ENCODE measurements around the gene RTN4R.
"Not testable (repeated sequence)": the region's sequence is repeated elsewhere in the genome, so short reads cannot be mapped to it uniquely, and the experiment has no call there.

The RTN4R gene

DNA sequence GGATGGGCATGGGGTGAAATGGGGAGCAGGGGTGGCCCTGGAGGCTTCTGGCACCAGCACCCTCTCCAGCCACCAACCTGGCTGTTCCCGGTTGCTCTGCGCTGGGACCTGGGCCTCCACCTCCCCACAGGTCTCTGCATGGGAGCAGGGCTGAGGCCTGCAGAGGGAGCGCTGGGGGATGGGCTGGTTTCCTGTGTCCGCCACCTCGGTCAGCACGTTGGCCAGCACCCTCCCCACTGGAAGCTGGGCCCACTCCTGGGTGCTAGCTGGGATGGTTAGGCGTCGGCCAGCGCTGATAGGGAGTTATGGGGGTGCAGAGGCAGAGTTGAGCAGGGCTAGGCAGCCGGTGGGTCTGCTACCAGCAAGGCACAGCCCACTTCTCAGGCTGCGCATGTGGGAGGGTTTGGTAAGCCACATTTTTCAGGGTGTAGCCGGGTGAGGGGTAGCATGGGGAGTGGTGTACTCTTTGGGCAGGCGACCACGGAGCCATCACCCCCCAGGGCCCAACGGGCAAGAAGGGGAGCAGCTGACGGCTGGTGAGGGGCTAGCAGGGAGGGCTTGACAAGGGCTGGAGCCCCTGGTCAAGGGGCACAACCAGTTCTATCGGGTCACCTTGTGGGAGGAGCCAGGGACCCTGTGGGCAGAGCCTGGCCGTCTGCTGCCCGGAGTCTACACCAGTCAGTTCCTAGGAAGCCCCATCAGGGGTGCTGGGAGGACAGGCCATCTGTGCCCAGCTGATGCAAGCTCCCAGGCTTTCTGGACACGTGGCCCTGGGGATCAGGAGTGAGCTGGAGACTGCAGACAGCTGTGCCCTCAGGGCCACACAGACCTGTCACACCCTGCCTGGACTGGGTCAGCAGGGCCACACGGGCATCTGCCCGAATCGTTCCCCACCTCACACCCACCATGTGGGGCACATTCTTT, 2.3 kb upstream of the RTN4R start:
- FAIRE-seq: not testable (repeated sequence)

DNA sequence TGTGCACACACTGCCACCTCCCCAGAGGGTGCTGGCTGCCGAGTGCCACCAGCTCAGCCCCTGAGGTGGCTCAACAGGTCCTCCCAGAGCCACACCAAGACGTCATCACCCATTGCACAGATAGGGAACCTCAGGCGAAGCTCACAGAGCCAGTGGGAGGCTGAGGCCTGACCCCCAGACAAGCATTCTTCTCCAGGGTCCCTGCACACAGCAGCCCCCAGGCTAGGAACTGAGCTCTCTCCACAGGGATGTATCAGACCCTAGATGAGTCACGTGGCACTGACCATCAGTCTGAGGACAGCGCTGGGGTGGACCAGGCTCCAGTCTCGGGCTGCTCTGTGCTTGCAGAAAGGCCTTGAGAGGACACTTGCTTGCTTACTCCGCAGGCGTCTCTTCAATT, 1.6 kb upstream of the RTN4R start:
- not testable (repeated sequence) for FAIRE-seq

DNA sequence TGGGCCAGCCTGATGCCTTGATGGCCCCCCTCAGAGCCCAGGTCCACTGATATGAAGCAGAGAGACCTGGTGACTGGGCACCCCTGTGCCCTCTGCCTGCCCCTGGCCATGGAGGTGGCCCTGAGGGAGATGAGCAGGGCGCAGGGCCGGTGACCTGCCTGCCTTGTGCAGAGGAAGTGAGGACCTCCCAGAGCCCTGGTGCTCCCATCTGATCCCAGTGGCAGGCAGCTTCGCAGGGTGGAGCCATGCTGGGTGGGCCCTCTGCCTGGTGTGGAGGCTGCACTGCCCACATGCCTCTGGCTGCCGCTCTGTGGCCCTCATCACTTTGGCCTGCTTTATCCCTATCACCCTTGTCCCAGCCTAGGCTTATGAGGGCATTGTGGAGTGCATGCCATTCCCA, 1.1 kb upstream of the RTN4R start:
- not testable (repeated sequence) for FAIRE-seq

DNA sequence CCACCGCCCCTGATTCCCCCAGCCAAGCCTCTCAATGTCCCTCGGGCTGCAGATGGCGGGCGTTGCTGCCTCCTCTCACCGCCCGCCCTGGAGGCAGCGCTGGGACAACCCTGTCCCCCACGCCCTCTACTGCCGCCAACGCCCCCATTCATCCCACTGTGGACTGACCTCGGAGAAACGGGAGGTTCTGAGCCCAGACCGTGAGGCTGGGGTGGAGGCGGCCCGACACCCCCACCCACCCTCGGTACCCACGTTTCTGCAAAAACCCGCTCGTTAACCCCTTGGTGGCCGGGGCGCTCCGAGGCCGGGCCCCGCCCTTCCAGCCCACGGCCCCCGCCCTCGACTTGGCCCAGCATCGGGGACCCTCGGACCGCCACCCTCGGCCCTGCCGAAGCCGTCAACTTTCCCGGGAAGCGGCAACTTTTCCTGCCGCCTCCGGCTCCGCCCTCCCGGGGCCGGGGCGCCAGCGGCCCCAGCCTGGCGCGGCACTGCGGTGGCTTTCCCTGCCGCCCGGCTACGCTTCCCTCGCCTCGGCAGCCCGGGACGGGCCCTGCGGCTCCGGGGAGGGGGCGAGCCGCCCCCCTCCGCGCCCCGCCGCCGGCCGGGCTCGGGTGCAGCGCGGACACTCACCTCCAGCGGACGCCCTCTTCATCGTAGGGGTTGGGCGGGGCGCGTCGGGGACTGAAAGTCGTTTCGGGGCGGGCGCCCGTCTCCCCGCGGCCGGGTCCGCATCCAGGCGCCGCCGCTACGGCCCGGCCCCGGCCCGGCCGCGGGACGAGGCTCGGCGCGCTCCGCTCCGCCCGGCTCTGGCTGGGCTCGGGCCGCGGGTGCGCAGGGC, 458 bp downstream of the RTN4R start:
- no peak for FAIRE-seq

DNA sequence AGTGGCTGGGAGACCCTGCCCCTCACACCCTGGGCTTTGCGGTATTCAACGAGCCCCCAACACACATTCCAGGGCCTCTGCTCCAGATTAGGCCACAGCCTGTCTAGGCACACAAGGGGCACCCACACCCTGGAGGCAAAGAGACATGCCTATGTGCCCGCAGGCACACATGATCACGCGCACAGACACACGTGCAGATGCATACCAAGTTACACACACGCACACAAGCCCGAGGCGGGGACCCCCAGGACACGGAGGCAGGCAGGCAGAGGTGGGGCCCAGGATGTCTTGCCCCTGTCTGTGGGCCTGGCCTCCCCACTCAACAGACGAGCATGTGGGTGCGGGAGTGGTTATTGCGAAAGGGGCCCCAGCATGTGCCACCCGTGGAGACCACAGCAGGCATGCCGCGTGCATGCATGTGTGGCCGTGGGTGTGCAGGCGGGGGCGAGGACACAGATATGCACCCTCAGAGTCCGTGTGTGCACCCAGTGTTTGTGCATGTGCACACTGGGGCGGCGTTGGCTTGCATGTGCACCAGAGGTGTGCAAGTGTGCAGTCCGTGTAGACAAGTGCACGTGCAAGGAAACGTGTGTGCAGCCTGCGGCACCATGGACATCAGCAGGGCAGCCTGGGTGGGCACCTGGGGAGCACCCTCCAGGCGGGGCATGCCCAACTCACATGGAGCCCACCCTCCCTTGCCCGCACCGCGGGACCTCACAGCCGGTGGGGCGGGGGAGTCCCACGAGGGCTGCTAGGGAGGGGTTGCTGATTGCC, 1.3 kb downstream of the RTN4R start:
- FAIRE-seq: not testable (repeated sequence)

DNA sequence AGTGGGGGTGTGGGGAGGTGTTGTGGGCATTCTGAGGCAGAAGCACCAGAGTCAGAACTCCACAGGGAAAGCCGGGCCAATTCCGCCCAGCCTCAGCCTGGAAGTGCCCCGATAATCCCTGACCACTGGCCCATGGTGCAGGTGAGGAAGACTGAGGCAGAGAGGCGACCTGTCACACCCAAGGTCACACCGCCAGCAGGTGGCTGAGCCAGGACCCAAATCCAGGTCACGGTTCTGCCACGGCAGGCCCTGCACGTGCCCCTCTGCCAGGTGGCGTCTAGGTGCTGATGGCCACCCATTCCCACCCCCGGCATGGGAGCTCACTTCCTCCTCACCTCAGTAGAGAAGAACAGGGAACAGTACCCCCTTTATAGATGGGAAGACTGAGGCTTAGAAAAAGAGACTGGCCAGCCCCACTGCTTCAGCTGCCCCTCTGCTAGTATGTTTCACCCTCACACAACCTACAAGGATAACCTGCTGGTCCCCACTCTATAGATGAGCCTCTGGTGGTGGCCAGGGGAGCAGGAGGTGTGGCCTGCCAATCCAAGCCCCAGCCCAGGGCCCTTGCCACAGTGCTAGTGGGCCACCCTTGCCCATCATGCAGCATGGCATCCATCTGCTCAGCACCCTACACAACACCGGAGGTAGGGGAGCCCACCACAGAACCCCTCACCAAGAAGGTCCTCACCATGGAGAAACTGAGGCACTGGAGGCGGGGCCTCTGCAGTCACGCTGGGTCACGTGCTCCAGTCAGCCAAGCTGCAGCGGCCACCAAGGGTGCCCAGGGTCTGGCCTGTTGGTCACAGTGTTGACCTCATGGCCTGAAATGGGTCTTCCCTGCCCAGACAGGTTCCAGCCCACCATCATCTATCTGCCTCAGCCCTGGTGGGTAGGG, 2.1 kb downstream of the RTN4R start:
- FAIRE-seq: not testable (repeated sequence)

DNA sequence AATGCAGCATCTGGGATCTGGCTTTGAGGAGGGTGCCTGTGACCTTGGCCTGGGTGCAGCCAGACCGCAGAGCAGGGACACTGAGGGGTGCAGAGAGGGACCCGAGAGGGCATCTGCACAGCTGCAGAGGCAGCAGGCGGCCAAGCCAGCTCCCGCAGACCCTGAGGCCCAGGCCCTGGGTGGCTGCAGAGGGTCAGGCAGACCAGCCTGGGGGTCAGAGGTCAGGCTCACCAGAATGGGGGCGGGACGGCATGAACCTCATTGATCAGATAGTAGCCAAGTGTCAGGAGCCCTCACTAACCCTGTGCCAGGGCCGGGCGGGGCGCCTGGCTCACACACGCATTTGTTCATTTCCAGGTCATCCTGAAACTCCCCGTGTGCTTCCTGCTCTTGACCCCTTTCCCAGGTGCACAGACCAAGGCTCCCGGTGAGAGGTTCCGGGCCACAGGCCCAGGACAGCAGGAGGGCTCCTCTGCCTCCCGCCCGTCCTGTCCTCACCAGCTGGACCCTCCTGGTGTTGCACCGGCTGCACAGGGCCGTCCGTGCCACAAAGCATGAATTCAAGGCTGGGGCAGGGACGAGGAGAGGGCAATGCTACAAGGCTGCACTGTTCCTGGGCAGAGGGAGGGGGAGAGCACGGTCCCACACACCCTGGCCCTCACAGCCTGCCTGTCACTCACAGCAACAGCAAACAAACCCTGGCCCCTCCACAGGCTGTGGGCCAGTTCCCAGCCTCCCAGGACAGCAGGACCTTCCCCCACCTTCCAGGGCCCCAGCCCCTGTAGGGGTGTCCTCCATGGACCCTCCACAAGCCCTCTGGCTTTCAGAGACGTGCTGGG, 3.3 kb downstream of the RTN4R start:
- no peak for FAIRE-seq

DNA sequence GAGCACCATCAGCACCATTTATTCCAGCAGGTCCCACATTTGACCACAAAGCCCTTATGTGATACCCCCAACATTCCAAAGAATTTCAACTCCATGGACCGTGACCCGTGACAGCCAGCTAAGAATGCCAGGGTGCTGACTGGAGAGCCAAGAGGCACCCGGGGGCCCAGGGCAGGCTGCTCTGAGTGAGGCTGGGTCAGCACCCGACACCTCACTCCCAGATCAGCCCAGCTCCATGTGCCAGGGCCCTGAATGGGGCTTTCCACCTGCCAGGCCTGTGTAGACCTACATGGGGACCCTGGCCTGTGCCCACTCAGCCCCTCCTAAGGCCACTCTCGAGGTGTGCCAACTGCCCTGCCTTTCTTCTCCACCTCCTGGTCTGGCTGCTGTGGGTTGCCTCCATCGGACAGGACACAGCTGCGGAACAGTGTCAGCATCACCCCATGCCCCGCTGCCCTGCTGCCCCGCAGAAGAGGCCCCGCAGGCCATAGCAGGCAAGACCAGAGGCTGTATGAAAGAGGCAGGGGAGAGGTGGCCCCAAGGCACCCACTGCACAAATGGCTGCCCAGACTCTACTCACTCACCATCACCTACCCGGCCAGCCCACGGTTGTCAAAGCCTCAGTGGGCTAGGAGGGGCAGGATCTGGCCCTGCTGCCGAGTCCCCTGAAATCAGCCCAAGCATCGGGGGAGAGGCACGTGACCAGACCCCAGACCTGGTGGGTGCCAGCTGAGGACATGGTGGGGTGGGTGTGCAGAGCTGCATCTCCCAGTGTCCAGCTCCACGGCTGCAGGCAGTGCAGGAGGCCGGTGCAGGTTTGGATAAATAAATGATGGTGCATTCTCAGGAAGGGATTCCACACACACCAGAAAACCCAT, 4.5 kb downstream of the RTN4R start:
- FAIRE-seq: not testable (repeated sequence)

DNA sequence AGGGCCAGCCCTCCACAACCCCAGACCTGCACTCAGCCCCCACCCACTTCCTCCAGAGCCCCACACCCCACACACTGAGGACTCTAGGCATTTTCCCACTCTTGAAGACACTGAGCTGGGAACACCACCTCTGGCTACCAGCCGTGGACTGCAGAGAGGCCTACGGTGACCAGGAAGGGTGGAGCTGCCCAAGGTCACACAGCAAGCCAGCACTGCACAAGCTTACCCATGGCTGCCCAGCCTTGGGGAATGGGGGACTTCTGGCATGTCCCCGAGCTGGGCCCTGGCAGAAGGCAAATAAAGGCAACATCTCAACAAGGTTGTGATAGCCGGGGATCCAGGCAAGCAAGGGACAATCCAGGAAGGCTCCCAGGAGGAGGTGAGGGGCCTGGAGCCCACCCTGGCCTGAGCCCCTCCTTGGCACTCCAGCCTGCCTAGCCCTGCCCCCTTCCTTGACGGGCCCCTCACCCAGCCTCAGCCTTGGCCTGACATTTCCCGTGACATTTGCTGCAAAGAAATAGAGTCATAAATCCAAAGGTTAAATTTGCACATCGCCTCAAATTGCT, 5.5 kb downstream of the RTN4R start:
- FAIRE-seq: no peak

DNA sequence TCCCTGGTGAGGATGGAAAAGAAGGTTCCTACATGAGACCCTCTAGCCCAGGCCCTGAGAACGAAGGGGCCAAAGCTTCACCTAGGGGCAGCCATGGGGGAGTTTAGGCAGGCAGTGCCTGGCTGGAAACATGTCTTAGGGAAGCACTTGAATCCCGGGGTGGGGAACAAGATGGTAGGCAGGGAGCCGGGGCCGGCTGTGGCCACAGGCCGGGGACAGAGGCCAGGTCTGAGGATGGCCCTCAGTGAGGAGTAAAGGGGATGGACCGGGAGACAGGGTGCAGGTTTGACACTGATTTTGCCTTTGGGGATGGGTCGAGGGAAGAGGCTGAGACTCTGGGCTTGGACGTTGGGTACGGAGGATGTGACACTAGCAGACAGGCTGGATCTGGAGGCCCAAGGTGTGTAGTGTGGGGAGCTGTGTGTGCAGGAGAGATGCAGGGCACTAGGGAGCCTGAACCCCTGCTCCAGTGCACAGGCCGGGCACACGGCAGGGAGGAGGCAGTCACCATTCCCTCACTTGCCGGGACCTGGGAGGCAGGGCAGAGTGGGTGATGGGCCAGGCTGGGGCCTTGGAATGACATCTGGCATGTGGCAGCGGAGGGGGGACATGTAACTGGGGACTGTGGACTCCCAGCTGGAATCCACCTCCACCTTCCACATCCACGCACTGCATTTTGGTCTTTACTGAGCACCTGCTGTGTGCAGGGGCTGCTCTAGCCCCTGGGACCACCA, 6.1 kb downstream of the RTN4R start:
- FAIRE-seq: no peak

DNA sequence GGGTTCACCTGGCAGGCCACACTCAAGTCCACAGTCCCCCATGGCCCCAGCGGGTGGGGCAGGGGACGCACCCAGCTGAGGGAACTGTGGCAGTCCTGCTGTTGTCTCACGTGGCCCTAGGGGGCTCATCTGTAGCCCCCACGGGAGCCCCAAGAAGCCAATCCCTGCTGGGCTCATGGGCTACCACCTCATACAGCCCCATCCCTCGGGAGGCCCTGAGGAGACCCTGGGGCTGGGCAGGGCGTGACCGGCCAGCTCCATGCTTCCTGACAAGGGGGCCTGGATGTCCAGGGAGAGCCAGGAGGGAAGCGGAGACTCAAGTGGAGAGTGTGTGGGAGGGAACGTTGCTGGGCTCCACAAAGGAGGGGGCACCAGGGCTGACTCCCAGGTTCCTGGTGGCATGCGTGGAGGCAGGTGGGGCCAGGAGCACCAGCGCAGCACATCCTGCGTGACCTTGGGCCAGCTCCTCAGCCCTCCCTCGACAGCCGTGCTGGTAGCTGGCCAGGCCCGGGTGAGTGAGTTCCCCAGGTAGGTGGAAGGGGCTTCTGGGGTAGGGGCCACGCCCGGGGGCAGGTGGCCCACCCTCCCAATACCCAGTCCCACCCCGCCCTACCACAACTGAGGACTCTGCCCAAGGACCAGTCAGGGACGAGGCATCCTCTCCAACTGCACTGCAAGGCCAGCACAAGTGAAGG, 7.9 kb downstream of the RTN4R start:
- no peak for FAIRE-seq

DNA sequence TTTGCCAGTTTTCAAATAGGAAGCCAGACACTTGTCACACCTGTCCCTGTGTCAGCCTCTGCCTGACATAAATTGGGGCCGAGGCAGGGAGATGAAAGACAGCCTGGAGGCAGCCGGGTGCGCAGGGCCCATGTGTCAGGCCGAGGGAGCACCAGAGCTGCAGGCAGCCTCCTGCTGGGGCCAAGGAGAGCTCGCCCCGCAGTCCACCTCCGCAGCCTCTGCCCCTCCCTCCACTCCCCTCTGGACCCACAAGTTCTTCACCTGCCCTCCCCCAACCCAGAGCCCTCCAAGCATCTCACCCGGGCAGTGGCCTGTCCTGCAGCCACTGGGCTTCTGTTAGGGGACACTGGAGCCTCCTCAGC, 8.8 kb downstream of the RTN4R start:
- FAIRE-seq: no peak

DNA sequence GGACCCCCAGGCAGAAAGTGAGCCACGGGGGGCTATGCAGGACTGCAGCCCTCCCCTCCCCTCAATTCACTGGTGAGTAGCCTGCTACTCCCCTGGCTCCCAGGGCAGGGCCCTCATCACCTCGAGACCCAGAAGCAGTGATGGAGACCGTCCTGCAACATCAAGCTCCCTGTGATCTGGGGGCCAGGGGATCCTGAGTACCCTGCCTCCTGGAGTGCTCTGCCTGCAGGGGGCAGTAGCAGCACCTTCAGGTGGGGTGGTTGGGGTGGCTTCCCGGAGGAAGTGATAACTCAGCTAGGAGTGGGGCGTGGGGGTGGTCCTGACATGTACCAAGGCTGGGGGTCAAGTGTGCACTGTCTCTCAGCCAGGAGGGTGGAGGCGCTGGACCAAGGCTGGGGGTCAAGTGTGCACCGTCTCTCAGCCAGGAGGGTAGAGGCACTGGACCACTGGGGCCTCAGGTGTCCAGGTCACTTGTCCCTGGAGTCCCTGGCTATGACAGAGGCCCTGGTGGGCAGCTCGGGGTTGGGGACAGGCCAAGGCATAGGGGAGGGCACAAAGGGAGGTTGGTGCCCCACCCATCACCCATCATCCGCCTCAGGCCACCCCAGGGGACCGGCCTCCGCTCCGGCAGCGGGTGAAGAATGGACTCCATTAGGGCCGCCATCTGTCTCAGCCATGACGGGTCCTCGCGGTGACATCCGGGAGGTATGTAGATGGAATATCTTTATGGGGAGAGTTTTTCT, 9.4 kb downstream of the RTN4R start:
- FAIRE-seq: no peak

DNA sequence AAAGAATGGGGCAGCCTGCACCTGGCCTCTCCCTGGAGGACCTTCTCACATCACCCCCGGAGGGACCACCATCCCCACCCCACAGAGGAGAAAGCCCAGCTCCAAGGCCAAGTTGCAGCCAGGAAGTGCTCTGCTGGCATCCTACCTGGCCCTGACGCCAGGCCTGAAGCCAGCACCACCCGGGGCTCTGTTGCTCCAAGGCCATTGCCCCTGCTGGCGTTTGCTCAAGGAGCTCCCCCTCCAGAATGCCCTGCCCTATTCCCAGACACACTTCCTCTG, 10.2 kb downstream of the RTN4R start:
- FAIRE-seq: no peak

DNA sequence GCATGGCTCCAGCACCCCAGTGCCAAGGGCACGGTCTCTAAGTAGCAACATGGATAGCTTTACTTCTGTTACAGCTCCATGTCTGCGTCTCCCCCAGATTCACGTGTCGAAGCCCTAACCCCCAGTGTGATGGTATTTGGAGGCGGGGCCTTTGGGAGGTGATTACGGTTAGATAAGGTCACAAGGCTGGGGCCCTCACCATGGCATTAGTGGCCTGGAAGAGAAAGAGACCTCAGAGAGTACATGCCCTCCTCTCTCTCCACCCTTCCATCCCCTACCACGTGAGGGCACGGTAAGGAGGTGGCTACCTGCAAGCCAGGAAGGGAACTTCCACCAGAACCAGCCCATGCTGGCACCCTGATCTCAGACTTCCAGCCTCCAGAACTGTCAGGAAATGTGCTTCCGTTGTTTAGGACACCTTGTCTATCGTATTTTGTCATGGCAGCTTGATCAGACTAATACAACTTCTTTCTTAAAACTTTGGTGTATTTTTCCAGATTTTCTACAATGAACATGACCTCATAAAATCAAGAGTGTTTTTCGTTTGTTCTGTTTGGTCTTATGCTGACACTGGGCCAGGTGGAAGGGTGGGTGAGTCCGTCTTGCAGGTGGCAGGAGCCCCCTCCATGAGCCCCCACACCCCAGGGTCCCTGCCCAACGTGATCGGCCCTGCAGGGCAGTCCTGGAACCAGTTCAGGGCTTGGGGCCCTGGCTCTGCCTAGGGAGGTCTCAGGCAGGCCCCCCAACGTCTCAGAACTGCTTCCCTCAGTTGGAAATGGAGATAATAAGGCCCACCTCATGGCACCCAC, 10.7 kb downstream of the RTN4R start:
- FAIRE-seq: no peak

DNA sequence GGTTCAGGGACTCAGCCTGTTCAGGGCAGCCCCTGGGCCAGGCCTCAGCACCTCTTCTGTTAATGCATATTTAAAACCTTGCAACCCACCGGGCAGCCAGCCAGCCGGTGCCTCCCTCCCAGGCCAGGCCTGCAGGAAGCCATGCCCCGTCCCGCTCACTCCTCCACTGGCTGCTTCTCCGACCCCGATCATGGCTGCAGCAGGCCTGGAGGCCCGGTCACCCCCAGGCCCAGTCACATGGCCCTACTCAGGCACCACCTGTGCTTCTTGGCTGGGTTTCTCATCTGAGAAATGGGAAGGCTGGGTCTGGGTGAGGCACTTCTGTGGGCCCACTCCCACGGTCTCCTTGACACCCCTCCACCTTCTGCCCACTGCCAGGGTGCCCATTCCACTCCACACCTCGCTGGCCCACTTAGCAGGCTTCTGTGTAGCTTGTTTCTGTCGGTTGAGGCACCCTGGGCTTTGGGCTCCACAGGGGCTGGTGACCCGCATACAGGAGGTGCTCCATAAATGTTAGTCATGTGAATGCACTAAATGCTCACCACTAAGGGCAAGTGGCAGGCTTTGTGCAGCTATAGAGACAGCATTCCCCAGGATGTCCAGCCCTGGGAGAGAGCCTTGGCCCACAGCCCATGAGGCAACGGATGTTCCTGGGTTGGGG, 11.4 kb downstream of the RTN4R start:
- FAIRE-seq: no peak

Data from colon (tissue), 2 donors.